HepG2 (cell line): ENCODE measurements around the gene DUS1L.

Source experiments
- POLR2A ChIP-seq, 2 experiments: IDR thresholded peaks; 2 replicates each; pipeline ENCODE4 v1.6.1; 2011; ENCODE audit warnings: low read depth in 2 of 2, low read length in 2 of 2, mild to moderate bottlenecking in 1 of 2, moderate library complexity in 1 of 2; ENCODE audit not compliant: insufficient read depth in 1 of 2
- ZNF556 ChIP-seq: sonication (generic); formaldehyde crosslinking; IDR thresholded peaks from 2 replicates; pipeline ENCODE4 v1.4.0; 2020; ENCODE audit warnings: mild to moderate bottlenecking, missing genetic modification reagents, borderline replicate concordance

DNA sequence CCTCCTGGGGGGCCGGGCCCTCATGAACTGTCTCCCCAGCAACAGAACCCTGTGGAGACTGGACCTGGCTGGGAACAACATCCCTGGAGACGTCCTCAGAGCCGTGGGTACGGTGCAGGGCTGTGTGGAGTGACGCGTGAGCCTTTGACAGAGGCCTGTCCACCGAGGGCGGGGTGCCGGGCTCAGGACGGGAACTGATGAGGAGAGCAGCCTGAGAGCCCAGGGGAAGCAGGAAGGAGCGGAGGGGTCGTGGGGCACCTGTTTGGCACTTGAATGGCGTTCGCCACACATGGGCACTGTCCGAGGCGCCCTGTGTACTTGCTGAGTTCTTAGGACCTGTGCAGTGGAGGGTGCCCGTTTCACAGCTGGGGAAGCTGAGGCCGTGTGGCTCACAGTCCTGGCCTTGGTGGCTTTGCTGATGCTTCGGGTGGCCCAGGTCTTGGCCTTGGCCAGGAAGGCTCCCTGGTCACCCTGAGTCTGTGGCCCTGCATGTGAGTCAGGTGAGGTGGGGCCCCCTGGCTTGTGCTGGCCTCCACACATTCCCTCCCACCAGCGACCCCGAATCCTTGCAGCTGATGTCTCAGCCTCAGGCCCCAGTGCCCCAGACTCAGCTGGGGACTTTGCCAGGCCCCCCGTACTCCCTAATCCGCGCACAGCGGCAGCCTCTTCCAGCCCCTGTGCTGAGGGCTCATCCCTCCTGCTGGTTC is 40.0 kb downstream of the DUS1L start:
- TF ChIP-seq ZNF556 (CRISPR knock-in tag) (no peak), POLR2A (IDR thresholded peaks at IDR 0.05; ENCODE audit: insufficient read depth in 1 of 2, low read depth in 2 of 2, low read length in 2 of 2) (no peak)
